ENCODE data around the gene TTC12. TPM values are rescaled to one million over a fixed set of nuclear protein-coding genes. Genes with fewer than 3 reads are reported as not detected.

TTC12 gene
- total and polyA plus RNA-seq, 2 of the 4 experiments (the other 2 are of a cell fraction): 10.0 to 14.7 TPM

GRCh38 chr11:113288286-113288863 is 26.0 kb upstream of the TTC12 start:
- Histone ChIP-seq H2AFZ (replicated peaks; ENCODE audit: low read length, poor library complexity) (no peak overlapping the region), H3K14ac (replicated peaks; ENCODE audit: low read depth, low read length) (no peak overlapping the region), H2AK9ac (replicated peaks; ENCODE audit: low read depth, low read length, poor library complexity) (no peak overlapping the region), H4K8ac (ENCODE audit: low read depth in 2 of 2, low read length in 2 of 2) (no peak overlapping the region), H3K9me1 (ENCODE audit: insufficient read depth, low read length) (no peaks in the 10 kb centered on the region), H2BK5ac (ENCODE audit: low read depth, low read length, poor library complexity, severe bottlenecking) (no peak overlapping the region), H3K9ac (ENCODE audit: low read depth, low read length) (no peak overlapping the region), H3K4me3 (ENCODE audit: insufficient read depth, low read depth, low read length) (no peak overlapping the region), H3K56ac (ENCODE audit: extremely low read depth, insufficient read depth, low read length) (no peak overlapping the region), H3K27ac (ENCODE audit: insufficient read depth, low read length) (peak overlapping the region; percentile 47; the same call in 1 of the 2 replicates), H3K27me3 (ENCODE audit: control insufficient read depth, insufficient read depth, low read length) (peaks cover 11% of the 10 kb centered on the region; the same call in 1 of the 2 replicates), H3K4ac (ENCODE audit: low read depth, low read length) (no peak overlapping the region), H2BK20ac (ENCODE audit: low read depth, low read length) (no peak overlapping the region), H3K18ac (ENCODE audit: low read depth, low read length) (no peak overlapping the region; the same call in 1 of the 2 replicates), H3K79me1 (ENCODE audit: low read depth in 1 of 2, low read length in 2 of 2) (no peaks in the 10 kb centered on the region), H3K4me2 (ENCODE audit: low read depth, low read length) (peak overlapping the region; percentile 39; the same call in 1 of the 2 replicates), H4K20me1 (ENCODE audit: insufficient read depth, low read length) (no peaks in the 10 kb centered on the region), H3K4me1 (ENCODE audit: control insufficient read depth, insufficient read depth, low read length) (peaks cover 6% of the 10 kb centered on the region; the same call in 1 of the 2 replicates), H4K91ac (ENCODE audit: insufficient read depth, low read depth, low read length) (no peak overlapping the region), H3K23ac (ENCODE audit: low read depth, low read length) (no peak overlapping the region), H3K9me3 (ENCODE audit: control insufficient read depth, insufficient read depth, low read length) (no peaks in the 10 kb centered on the region), H3K36me3 (ENCODE audit: control insufficient read depth, insufficient read depth, low read length) (no peaks in the 10 kb centered on the region), H2BK120ac (ENCODE audit: low read depth, low read length) (no peak overlapping the region), H2AK5ac (ENCODE audit: low read depth, low read length) (no peak overlapping the region), H4K5ac (ENCODE audit: low read depth, low read length) (no peak overlapping the region; the same call in 1 of the 2 replicates), H2BK15ac (ENCODE audit: low read depth, low read length) (no peak overlapping the region)
- TF ChIP-seq BHLHE40 (IDR thresholded peaks at IDR 0.05; ENCODE audit: low read depth, low read length) (no peak), CHD1 (IDR thresholded peaks at IDR 0.05; ENCODE audit: low read depth, low read length) (no peak)
- ATAC-seq (ENCODE audit: low read depth): no peak
- ChIA-PET CTCF (interaction anchor here (1.7 kb wide), 1 partner anchor 494 kb away, joined by 5 read pairs; no protein-coding TSS in a partner anchor), POLR2A (ENCODE audit: unreplicated experiment) (no interaction called here)
- in situ Hi-C loops (cut with MboI; ENCODE audit: low sequenced_read_pairs) (loop anchor here (10.0 to 25.0 kb wide), 3 partner anchors 1004 to 1176 kb away; partner anchors contain the start of gene PTS), intact Hi-C loops (cut with micrococcal nuclease) (loop anchor here (10.0 kb wide), 1 partner anchor 1174 kb away; no protein-coding TSS in a partner anchor), dilution Hi-C loops (cut with HindIII; ENCODE audit: low sequenced_read_pairs, unreplicated experiment) (no loop called here)
- 80% methylated on average over 1 of the region's 6 CpGs; no CpG with 5 or more reads in 1 of the 2 experiments for WGBS, 2 experiments (ENCODE audit: extremely low coverage in 2 of 2, insufficient read length in 1 of 2)
- BruUV-seq (replicated peaks): no TSS peak
- DNase-seq: no peak

All from IMR-90 (cell line).